ENCODE data around the gene CHDH. TPM values are rescaled to one million over a fixed set of nuclear protein-coding genes. Genes with fewer than 3 reads are reported as not detected.

CHDH gene
- polyA plus RNA-seq, 1 donor (not counting 4 experiments of a cell fraction or from before 2014, with no cell fraction given) = not detected

DNA sequence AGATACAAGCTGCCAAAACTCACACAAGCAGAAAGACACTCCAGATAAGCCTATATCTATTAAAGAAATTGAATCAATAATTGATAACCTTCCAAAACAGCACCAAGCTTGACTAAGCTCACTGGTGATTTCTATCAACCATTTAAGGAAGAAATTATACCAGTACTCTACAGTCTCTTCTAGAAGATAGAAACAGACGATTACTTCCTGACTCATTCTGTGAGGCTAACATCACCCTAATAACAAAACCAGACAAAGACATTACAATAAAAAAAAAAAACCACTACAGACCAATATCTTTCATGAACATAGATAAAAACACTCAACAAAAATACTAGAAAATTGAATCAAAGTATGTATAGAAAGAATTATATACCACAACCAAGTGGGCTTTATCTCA is 20.2 kb downstream of the CHDH start:
- Histone ChIP-seq H3K36me3 (ENCODE audit: control insufficient read depth in 2 of 2, extremely low read depth in 1 of 2, insufficient read depth in 2 of 2, low read length in 2 of 2) (no peaks in the 10 kb centered on the region), H3K4me2 (ENCODE audit: control insufficient read depth, extremely low read depth, insufficient read depth, low read depth, low read length) (no peak overlapping the region), H3K4me1 (ENCODE audit: control insufficient read depth, extremely low read depth, insufficient read depth, low read length) (no peaks in the 10 kb centered on the region), H3K9ac (ENCODE audit: control insufficient read depth, extremely low read depth, insufficient read depth, low read length) (no peak overlapping the region), H3K27me3 (ENCODE audit: control insufficient read depth, extremely low read depth, insufficient read depth, low read length) (no peaks in the 10 kb centered on the region), H3K79me2 (ENCODE audit: control insufficient read depth, insufficient read depth, low read length) (no peaks in the 10 kb centered on the region), H3K9me3 (ENCODE audit: control insufficient read depth, low read depth, low read length) (no peaks in the 10 kb centered on the region), H2AFZ (ENCODE audit: control insufficient read depth, low read length) (no peak overlapping the region), H3K4me3 (ENCODE audit: control insufficient read depth in 2 of 3, extremely low read depth in 1 of 3, insufficient read depth in 2 of 3, low read depth in 1 of 3, low read length in 3 of 3) (no peak overlapping the region), H4K20me1 (ENCODE audit: control insufficient read depth, extremely low read depth, insufficient read depth, low read length) (no peaks in the 10 kb centered on the region), H3K27ac (ENCODE audit: control insufficient read depth, insufficient read depth, low read length) (no peak overlapping the region), H3K9me1 (ENCODE audit: control insufficient read depth, extremely low read depth, insufficient read depth, low read length) (no peaks in the 10 kb centered on the region)
- FAIRE-seq (no peak), DNase-seq (ENCODE audit: low read depth, low spot score) (no peak)
- no peak for TF ChIP-seq EZH2 (IDR thresholded peaks at IDR 0.05; ENCODE audit: low read length)
- TF ChIP-seq, protein P1, sequence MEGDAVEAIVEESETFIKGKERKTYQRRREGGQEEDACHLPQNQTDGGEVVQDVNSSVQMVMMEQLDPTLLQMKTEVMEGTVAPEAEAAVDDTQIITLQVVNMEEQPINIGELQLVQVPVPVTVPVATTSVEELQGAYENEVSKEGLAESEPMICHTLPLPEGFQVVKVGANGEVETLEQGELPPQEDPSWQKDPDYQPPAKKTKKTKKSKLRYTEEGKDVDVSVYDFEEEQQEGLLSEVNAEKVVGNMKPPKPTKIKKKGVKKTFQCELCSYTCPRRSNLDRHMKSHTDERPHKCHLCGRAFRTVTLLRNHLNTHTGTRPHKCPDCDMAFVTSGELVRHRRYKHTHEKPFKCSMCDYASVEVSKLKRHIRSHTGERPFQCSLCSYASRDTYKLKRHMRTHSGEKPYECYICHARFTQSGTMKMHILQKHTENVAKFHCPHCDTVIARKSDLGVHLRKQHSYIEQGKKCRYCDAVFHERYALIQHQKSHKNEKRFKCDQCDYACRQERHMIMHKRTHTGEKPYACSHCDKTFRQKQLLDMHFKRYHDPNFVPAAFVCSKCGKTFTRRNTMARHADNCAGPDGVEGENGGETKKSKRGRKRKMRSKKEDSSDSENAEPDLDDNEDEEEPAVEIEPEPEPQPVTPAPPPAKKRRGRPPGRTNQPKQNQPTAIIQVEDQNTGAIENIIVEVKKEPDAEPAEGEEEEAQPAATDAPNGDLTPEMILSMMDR (optimal IDR thresholded peaks at IDR 0.05 in 1 of 3, IDR thresholded peaks at IDR 0.05 in 1 of 3, conservative IDR thresholded peaks at IDR 0.05 in 1 of 3; ENCODE audit: extremely low read depth in 1 of 3, insufficient read depth in 2 of 3, low read length in 3 of 3) = no peak
- dilution Hi-C loops (cut with MboI; ENCODE audit: extremely low pct_ligation_motif_present, low sequenced_read_pairs) = no loop called here

DNA sequence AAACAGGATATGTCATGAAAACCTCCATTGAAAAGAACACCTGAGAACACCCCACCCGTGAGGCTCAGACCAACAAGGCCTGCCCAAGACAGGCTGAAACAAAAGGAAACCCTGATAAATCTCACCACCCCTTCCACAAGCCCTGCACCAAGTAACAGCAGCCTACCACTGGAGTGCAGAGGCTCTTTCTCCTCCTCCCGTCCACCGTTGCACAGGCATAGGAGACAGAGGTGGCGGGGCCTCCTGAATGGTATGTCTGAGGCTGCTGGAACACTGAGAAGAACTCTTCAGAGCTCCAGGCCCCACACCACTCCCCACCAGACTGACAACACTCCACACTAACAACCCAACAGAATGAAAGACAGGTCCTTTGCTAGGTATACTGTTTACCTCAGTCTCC is 21.4 kb downstream of the CHDH start:
- dilution Hi-C loops (cut with MboI; ENCODE audit: extremely low pct_ligation_motif_present, low sequenced_read_pairs) = no loop called here
- no peak for TF ChIP-seq EZH2 (IDR thresholded peaks at IDR 0.05; ENCODE audit: low read length)
- TF ChIP-seq, protein P1 (optimal IDR thresholded peaks at IDR 0.05 in 1 of 3, IDR thresholded peaks at IDR 0.05 in 1 of 3, conservative IDR thresholded peaks at IDR 0.05 in 1 of 3; ENCODE audit: extremely low read depth in 1 of 3, insufficient read depth in 2 of 3, low read length in 3 of 3) = no peak
- Histone ChIP-seq H3K79me2 (ENCODE audit: control insufficient read depth, insufficient read depth, low read length) (no peaks in the 10 kb centered on the region), H2AFZ (ENCODE audit: control insufficient read depth, low read length) (no peak overlapping the region), H3K27ac (ENCODE audit: control insufficient read depth, insufficient read depth, low read length) (no peak overlapping the region), H3K27me3 (ENCODE audit: control insufficient read depth, extremely low read depth, insufficient read depth, low read length) (no peaks in the 10 kb centered on the region), H3K4me2 (ENCODE audit: control insufficient read depth, extremely low read depth, insufficient read depth, low read depth, low read length) (no peak overlapping the region), H3K9me1 (ENCODE audit: control insufficient read depth, extremely low read depth, insufficient read depth, low read length) (no peaks in the 10 kb centered on the region), H3K36me3 (ENCODE audit: control insufficient read depth in 2 of 2, extremely low read depth in 1 of 2, insufficient read depth in 2 of 2, low read length in 2 of 2) (no peaks in the 10 kb centered on the region), H3K4me3 (ENCODE audit: control insufficient read depth in 2 of 3, extremely low read depth in 1 of 3, insufficient read depth in 2 of 3, low read depth in 1 of 3, low read length in 3 of 3) (no peak overlapping the region), H3K9me3 (ENCODE audit: control insufficient read depth, low read depth, low read length) (no peaks in the 10 kb centered on the region), H3K9ac (ENCODE audit: control insufficient read depth, extremely low read depth, insufficient read depth, low read length) (no peak overlapping the region), H4K20me1 (ENCODE audit: control insufficient read depth, extremely low read depth, insufficient read depth, low read length) (no peaks in the 10 kb centered on the region), H3K4me1 (ENCODE audit: control insufficient read depth, extremely low read depth, insufficient read depth, low read length) (no peaks in the 10 kb centered on the region)
- DNase-seq (ENCODE audit: low read depth, low spot score) = no peak
- FAIRE-seq = no peak

All from keratinocyte (primary cell).